HTR-8/SVneo (cell line): ENCODE measurements around the gene ZNF883.
"Not testable (repeated sequence)": the region's sequence is repeated elsewhere in the genome, so short reads cannot be mapped to it uniquely, and the experiment has no call there.

ENCODE experiments used
- DNase-seq: peaks from one replicate; pipeline ENCODE4 v3.0.0; 2011; ENCODE audit warnings: low spot score, mixed read lengths; ENCODE audit not compliant: insufficient read length
- FAIRE-seq: peaks from 2 replicates; lab custom pipeline; 2011; peaks lifted over from hg19 to GRCh38; lab: Jason Lieb, UNC

ZNF883 gene

DNA sequence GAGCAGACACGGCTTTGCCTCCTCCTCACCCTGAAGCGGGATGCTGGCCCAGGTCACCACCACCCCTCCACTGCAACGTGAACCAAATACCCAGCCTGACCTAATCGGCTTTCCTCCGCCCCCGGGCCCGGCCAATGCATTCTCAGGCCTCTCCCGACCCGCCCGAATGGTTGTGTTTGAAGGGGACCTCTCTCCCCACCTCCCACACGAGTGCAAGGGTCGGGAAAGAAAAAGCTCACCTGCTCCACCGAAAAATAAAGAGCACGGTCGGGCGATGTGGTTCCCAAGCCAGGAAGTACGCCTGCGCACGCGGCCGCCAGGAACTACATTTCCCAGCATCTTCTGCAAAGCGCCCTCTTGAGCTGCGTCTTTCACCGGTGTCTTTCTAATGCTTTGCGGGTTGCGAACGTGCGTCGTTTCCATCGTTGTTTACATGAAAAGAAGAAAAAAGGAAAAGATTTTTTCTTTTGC lies at the start of gene ZNF883:
Gene ZNF883 (minus strand): TSS at position 282 of the 471 bp plus-strand sequence.
- FAIRE-seq (no peak), DNase-seq (no peak)

GRCh38 chr9:113061072-113061850 lies 49.3 kb upstream of the ZNF883 start:
- not testable (repeated sequence) for FAIRE-seq, DNase-seq

GRCh38 chr9:113059581-113060284 lies 47.7 kb upstream of the ZNF883 start:
- DNase-seq, FAIRE-seq: not testable (repeated sequence)

- FAIRE-seq (no peak), DNase-seq (no peak)
Observed at GRCh38 chr9:113057193-113057592, 45.2 kb upstream of the ZNF883 start.

DNA sequence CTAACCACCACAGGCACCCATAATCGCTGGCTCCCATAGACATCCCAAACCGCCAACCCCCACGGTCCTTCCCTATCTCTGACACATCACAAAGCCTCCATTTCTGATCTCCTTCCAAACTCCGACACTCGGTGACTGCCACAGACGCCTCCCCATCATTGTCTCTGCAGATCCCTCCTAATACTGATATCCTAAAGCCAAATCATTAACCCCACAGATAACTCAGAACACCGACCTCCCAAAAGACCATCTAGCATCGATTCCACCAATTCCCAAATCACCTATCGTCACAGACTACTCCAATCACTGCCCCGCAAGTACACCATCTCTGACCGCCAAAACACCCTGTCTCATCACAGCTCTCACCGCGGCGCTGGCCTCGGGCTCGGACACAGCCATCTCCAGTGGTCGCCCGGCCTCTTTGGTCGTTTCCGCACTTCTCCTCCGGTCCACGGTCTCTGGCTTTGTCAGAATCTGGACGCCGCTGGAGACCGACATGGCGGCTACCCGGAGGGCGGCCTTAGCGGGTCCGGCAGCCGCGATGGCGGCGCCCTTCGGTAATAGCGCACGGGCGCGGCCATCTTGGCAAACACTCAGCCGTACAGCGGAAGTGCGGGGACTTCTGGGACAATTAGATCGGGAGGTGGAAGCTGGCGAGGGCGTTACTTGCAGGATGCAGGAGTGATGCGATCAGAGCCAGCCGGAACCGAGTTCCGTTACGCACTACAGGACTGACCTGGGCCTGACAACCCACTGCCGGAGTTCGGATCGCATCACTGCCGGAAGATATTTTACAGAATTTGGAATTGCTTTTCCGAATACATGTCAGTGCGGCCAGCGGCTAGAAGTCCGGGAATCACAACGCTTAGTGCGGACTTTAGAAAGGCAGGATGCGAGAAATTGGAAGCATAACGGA lies 44.5 kb upstream of the ZNF883 start, which contains the start of gene ZFP37:
Gene ZFP37 (minus strand): TSS at position 534 of the 916 bp plus-strand sequence. CDS start 36 bp downstream, at position 498.
- DNase-seq (peak; percentile 87), FAIRE-seq (peak; percentile 80)

GRCh38 chr9:113042884-113043657 lies 31.1 kb upstream of the ZNF883 start:
- no peak for DNase-seq
- no peak for FAIRE-seq

DNA sequence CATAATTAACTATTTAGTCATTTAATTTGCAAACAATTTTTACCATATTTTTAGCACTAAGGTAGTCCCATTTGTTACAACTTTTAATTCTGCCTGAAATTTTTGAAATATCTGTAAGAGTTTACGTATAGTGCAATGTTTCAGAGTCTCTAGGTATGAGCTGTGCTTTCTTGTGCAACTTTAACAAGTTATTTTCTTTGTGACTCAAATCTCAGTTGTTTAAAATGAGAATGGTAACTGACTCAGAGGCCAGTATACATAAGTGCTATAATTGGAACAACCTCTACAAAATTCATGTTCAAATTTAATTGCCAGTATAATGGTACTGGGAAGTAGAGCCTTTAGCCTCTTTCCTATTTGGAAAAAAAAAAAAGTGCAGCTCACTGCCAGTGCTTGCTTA lies 14.2 kb upstream of the ZNF883 start:
- DNase-seq (no peak), FAIRE-seq (no peak)

DNA sequence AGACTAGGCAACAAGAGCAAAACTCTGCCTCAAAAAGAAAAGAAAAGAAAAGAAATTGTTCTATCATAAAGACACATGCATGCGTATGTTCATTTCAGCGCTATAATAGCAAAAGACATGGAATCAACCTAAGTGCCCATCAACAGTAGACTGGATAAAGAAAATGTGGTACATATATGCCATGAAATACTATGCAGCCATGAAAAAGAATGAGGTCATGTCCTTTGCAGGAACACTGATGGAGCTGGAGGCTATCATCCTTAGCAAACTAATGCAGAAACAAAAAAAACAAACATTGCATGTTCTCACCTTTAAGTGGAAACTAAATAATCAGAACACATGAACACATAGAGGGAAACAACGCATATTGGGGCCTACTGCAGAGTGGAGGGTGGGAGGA lies 6.3 kb upstream of the ZNF883 start:
- DNase-seq (no peak), FAIRE-seq (no peak)

- FAIRE-seq: no peak
- DNase-seq: no peak
Observed at GRCh38 chr9:113012492-113012891, 500 bp upstream of the ZNF883 start.

DNA sequence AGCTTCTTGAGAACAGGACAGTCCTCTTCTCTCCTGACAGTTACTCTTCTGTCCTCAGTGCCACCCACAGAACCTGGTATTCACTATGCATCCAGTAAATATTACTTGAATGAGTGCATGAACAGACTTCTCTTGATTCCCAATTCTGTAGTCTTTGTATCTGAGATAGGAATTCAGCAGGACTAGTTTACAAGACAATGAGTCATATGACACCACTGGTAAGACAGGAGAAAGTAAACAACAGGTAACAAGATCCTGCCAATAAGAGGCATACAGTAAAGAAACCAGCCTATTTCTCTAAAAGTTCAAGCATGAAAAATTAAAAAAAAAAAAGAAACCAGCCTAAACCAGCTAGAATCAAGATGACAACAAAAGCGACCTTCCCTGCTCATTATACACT lies 6.2 kb downstream of the ZNF883 start:
- FAIRE-seq (no peak), DNase-seq (no peak)

DNA sequence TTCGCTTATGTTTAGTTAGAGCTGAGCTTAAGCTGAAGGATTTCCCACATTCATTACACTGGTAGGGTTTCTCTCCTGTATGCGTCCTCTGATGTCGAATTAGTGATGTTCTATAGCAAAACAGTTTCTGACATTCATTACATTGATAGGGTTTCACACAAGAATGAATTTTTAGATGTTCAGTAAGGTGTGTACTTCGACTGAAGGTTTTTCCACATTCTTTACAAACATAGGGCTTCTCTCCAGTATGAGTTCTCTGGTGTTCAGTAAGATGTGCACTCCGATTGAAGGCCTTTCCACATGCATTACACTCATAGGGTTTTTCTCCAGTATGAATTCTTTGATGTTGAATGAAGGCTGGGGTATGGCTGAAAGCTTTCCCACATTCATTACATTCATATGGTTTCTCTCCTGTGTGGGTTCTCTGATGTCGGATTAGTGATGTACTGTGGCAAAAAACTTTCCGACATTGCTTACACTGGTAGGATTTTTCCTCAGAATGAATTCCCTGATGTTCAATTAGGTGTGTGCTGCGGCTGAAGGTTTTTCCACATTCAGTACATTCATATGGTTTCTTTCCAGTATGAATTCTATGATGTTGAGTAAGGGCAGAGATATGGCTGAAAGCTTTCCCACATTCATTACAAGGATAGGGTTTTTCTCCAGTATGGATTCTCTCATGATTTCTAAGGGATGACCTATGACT lies 14.6 kb downstream of the ZNF883 start:
- no peak for DNase-seq
- FAIRE-seq: no peak

DNA sequence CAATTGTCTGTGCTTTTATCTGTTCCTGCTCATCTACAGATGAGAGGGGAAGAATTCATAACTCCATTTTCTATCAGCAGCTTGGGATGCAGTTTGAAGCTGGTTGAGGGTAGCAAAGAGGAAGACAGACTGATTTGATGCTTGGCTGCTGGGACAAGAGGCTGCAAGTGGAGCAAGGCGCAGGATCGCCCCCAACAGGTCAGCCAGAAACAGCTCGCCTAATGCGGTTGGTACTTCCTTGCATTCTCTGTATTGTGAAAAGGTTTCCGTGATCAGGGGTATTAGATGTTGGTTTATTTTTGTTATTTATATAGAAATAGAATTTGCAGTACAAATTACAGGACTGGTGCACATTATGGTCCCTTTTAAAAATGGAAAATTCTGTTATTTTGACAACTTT lies 40.6 kb downstream of the ZNF883 start:
- FAIRE-seq (no peak), DNase-seq (peak; percentile 19)

GRCh38 chr9:112970939-112971338 lies 41.1 kb downstream of the ZNF883 start:
- FAIRE-seq (no peak), DNase-seq (peak; percentile 8)

- DNase-seq (no peak), FAIRE-seq (no peak)
Observed at GRCh38 chr9:112969730-112970129, 42.3 kb downstream of the ZNF883 start.

DNA sequence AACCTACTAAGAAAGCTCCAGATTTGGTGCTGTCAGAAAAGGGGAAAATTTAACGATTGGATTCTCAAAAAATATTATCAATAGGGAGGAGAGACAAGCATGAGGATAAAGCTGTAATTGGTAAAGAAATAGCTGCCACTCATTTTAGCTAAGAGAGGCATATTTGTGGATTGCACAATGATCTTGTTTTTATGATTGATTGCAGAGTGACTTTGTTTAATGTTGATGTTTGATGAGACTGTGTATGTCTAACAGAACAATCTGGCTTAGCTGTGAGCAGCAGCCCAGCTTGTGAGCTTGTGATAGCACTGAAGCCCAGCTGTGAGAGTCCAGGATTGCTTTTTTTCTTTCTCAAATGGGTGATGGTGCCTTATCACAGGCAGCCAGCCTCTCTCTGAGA lies 56.4 kb downstream of the ZNF883 start:
- FAIRE-seq (no peak), DNase-seq (no peak)

GRCh38 chr9:112945620-112946208 lies 66.3 kb downstream of the ZNF883 start:
- DNase-seq: no peak
- FAIRE-seq: no peak

GRCh38 chr9:112939418-112939817 lies 72.6 kb downstream of the ZNF883 start:
- DNase-seq (no peak), FAIRE-seq (no peak)

DNA sequence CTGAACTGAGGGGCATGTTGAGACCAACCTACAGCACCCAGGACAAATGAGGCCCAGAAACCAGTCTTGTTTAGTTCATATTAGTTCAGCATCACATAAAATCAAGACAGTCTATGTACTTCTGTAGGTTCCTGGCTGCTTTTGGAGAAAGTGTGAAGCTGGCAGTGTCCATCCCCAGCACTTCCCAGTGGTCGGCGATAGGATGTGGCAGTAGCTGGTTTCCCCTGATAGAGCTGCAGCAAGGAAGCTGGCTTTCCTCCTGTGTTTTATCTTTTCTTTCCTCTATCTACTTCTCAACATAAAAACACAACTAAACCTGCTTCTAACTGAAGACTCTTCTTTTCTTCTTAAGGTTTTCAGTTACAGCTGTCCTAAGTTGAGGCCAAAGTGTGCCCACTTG lies 78.3 kb downstream of the ZNF883 start:
- no peak for DNase-seq
- no peak for FAIRE-seq
